GM21381 (cell line): ENCODE data around the gene DBH.
"Not testable (repeated sequence)": the region's sequence is repeated elsewhere in the genome, so short reads cannot be mapped to it uniquely, and the experiment has no call there.

Experiments
- ATAC-seq: cut with Tn5 transposase; IDR thresholded peaks from one replicate; pipeline ENCODE4 v1.9.1; 2021; ENCODE audit warnings: mild to moderate bottlenecking, moderate library complexity; ENCODE audit not compliant: unreplicated experiment

The DBH gene

GRCh38 chr9:133664173-133665050 is 28.2 kb downstream of the DBH start:
- no peak for ATAC-seq

- ATAC-seq, result no peak
These were observed 28.9 kb downstream of the DBH start for GRCh38 chr9:133665096-133665495.

GRCh38 chr9:133665535-133665934 is 29.4 kb downstream of the DBH start:
- ATAC-seq, result no peak

- ATAC-seq, result no peak
These were observed 30.2 kb downstream of the DBH start for GRCh38 chr9:133666387-133666786.

- ATAC-seq, result no peak
These were observed 30.7 kb downstream of the DBH start for GRCh38 chr9:133666845-133667244.

GRCh38 chr9:133667759-133668450 is 31.7 kb downstream of the DBH start:
- ATAC-seq, result no peak

- ATAC-seq, result no peak
These were observed 33.1 kb downstream of the DBH start for GRCh38 chr9:133669182-133669801.

- no peak for ATAC-seq
These were observed 34.3 kb downstream of the DBH start for GRCh38 chr9:133670466-133670865.

- no peak for ATAC-seq
These were observed 35.2 kb downstream of the DBH start for GRCh38 chr9:133671371-133671770.

- no peak for ATAC-seq
These were observed 36.5 kb downstream of the DBH start for GRCh38 chr9:133672503-133673257.

- no peak for ATAC-seq
These were observed 37.1 kb downstream of the DBH start for GRCh38 chr9:133673258-133673655.

- ATAC-seq, result no peak
These were observed 37.9 kb downstream of the DBH start for GRCh38 chr9:133674091-133674490.

- ATAC-seq, result not testable (repeated sequence)
These were observed 39.6 kb downstream of the DBH start for GRCh38 chr9:133675796-133676195.

- ATAC-seq, result no peak
These were observed 40.3 kb downstream of the DBH start for GRCh38 chr9:133676450-133676849.

- ATAC-seq, result no peak
These were observed 41.2 kb downstream of the DBH start for GRCh38 chr9:133677126-133678010.

- ATAC-seq, result no peak
These were observed 42.9 kb downstream of the DBH start for GRCh38 chr9:133679056-133679455.

GRCh38 chr9:133679466-133680061 is 43.4 kb downstream of the DBH start:
- no peak for ATAC-seq

- ATAC-seq, result no peak
These were observed 44.2 kb downstream of the DBH start for GRCh38 chr9:133680250-133680975.
